Jurkat, Clone E6-1 (cell line): ENCODE data around the gene SMIM21.

Experiments used
- DNase-seq: peaks from one replicate; pipeline ENCODE4 v3.0.0-alpha.2; 2011; ENCODE audit warnings: low read depth, low spot score
- H3K4me3 ChIP-seq: 2 replicates; pipeline ENCODE4 v1.5.1; 2011; ENCODE audit warnings: mild to moderate bottlenecking, low read length, control low read depth, moderate library complexity

SMIM21 gene

DNA sequence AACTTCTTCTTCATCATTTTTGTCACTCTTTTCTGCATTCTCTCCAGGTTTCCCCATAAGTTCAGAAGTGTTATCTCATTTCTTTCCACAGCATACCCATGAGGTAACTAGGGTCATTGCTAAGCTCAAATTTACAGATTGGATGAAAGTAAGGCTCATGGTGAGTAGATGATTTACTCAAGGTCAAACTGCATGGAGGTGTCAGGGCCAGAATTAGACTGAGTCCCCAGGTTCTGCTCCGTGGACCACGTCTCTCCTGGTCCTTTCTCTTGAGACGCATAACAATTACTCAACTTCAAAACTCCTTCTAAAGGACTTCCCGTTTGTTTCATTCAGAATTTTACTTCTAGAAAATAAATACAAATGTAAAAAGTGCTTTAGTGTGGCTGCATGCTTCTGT is 43.4 kb downstream of the SMIM21 start:
- DNase-seq, result no peak
- H3K4me3 ChIP-seq, result no peak overlapping the region

DNA sequence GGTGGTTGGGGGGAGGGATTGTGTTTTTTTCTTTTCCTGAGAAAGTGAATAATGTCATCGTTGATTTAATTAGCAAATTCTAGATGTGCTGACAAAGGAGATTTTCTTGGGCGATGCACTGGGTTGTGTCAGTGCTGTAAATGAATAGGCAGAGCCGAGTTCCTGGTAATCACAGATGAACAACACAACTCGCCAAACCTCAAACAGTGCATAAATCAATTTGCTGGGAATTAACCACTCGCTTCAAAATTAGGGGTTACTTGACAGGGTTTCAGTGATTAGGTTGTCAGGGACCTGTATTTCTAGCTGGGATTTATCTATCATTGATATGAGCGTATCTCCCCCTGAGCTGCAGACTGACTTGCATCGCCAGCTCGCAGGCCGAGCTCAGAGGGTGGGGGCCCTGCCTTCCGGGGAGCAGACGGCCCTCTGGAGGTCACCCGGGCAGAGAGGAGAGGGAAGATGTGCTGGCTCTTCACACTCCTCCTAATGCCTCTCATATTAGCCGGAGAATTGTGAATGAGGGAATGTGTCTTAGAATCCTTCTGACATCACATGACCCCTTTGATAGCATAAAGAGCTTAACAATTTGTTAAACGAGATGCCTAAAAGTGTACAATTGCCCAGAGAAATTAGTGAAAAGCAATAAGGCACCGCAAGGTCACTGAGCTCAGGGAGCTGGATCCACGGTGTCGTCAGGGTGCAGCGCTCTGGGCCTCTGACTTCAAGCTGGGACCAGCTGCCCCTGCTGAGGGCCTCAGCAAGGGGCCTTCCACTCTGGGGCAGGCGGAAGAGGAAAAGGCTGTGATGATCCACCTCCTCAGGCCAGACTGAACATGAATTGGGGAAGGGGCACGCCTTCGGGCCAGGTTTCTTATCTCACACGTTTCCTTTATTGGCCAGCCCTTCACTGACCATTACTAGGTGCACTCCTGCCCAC is 48.9 kb downstream of the SMIM21 start:
- DNase-seq, result no peak
- H3K4me3 ChIP-seq, result no peak overlapping the region

GRCh38 chr18:75377926-75378325 is 49.6 kb downstream of the SMIM21 start:
- no peak overlapping the region for H3K4me3 ChIP-seq
- no peak for DNase-seq

GRCh38 chr18:75377258-75377657 is 50.2 kb downstream of the SMIM21 start:
- no peak overlapping the region for H3K4me3 ChIP-seq
- no peak for DNase-seq

GRCh38 chr18:75376004-75376403 is 51.5 kb downstream of the SMIM21 start:
- H3K4me3 ChIP-seq, result no peak overlapping the region
- DNase-seq, result no peak

DNA sequence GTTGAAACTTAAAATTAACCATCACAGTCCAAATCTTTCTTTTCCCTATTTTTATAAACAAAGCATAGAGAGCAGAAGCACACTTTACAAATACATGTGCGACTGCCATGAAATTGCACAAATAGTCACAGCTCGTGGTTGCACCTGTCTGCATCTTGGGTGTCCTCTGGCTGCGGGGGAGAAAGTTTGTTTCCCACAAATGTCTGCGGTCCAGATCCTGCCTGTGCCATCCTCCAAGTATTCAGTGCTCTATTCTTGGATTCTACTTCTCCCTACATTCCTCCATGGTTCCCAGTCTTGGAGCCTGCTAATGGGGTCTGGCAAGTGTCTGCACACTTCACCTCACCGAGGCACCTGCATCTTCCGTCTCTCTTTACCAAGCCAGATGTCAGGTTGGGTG is 52.2 kb downstream of the SMIM21 start:
- no peak overlapping the region for H3K4me3 ChIP-seq
- no peak for DNase-seq

DNA sequence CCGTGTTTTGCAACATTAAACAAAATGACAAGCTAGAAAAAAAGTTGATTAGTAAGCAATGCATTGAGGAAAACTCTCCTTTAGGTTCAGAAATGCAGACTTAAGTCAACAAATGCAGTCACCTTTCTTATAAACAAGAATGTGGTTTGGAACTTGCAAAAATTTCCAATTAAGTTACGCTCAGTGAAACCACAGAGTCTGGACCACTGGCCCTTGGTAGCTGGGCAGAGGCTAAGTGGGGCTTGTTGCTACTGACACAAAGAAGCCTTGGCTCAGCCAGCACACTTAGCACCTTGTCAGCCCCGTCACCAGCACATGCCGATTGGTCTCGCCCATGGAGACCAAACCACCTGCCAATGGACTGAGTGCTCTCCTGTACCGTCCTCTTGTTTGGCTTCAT is 53.0 kb downstream of the SMIM21 start:
- no peak overlapping the region for H3K4me3 ChIP-seq
- DNase-seq, result no peak

DNA sequence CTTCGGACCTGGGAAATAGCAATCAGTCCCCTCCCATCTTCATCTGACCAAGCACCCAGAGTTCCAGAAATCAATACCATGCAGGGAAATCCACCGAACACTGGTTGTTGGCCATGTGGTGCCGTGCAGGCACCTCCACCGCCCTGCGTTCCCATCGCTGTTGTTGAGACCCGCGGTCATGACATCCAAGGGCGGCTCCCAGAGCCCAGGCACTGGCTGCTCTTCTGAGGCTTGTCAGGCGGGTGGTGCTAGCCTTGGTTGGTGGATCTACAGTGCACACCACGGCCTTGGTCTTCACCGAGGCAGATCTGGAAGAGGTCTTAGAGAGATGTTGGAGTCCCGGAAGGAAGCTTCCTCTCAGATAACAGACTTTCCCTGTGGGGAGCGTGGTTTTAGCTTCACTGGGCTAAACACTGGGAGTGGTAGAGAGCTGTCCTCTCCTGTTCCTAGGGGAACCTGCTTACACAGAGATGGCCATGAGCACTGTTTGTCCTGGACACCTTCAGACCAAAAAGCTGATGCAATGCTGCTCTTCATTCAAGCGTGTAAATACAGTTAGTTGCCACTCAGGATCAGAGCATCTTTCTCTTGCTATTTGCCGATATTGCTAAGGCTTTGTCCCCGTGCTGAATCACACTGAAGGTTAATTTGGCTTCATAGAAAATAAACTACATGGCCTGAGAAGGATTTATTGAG is 58.3 kb downstream of the SMIM21 start:
- no peak for DNase-seq
- H3K4me3 ChIP-seq, result no peak overlapping the region

DNA sequence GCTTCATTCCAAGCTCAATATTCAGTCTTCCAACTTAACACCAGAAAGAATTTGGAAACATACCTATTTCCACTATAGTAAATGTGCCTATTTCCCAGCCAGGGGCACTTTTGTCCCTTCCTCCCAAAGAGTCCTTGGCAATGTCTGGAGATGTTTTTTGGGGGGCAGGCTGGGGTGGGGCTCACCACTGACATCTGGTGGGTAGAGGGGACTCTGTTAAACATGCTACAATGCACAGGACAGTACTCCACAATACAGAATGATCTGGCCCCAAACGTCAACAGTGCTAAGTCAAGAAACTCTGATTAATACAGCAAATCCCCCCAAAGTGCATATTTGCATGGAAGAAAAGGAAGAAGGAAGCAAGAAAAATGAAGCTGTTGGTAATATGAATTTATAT is 61.7 kb downstream of the SMIM21 start:
- no peak overlapping the region for H3K4me3 ChIP-seq
- no peak for DNase-seq

DNA sequence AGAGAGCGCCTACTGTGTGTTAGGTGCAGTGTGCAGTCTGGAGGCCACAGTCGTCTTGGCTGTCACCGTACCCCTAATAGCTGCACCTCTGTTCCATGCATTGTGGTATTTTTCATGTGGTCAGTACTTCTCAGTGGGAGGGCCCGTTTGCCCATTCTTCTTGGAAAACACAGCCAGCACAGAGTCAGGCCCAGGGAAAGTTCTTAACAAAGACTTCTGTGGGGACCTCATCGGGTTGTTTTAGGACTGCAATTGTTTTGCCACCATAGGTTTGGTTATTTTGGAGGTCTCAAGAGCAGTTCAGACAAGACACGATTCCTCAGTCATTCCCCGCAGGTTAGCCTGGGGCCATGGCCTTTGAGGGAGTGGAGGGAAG is 62.3 kb downstream of the SMIM21 start:
- H3K4me3 ChIP-seq, result no peak overlapping the region
- no peak for DNase-seq

DNA sequence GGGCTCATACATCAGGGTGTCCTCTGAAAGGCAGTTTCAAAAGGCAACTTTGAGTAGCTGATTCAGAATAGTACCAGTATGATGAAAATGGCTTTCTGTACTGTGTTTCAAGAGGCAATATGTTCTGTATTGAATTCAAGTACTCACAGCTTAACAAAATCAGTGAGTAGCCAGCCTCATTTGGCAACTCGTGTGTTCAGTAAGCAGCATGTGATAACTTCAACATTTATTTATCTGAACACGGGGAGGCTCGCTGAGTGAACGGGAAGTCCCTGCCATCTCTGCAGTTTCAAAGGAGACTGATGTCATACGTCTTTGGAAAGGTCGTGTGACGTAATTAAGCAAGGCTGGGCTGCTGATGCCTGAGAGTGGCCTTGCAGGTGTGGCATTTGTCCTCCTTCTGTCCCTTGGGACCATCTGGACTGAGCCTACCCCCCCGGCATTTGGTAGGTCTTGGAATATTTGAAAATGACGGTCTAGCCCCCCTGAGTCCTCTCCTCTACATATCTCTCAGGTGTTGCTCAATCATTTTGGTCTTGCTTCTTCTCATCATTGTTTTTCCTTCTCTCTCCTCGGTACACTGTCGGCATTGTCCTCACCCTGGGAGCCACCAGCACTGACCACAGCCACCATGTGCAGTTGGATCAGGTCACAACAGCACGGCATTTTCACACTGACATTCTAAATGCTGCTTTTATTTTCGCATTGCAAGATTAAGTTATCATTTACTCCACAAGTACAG is 62.8 kb downstream of the SMIM21 start:
- no peak for DNase-seq
- H3K4me3 ChIP-seq, result no peak overlapping the region

DNA sequence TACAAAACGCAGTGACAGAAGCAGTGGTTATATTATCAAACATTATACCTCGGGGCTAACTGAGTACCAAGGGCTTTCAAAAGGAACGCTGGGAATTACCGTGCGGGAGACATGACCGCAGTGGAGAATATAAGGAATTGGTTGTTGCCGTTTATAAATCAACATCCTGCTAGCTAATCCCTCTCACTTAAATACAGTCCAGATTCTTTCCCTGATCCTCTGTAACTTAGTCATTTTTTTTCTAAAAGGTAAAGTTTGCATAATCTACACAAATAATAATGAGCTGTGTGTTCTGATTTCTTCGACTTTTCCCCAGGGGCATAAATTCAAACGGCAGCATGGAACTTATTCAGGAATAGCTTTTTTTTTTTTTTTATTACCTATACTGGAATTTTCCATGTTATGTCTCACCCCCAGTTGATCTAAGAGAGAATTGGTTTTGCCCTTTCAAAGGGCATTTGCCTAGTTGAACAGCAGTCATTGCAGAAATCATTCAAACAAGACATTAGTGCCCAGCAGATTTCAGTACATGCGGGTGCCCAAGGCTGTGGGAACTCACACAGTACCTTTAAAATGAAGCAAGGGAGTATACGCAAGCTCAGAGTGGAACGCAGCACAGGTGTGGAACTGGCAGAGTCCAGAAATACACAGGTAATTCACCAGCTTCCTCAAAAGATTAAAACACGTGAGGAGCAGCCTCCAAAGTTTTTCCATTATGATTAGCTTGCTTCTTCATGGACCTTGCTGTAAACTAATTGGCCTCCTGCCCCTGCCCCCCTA is 63.9 kb downstream of the SMIM21 start:
- no peak for DNase-seq
- no peak overlapping the region for H3K4me3 ChIP-seq

DNA sequence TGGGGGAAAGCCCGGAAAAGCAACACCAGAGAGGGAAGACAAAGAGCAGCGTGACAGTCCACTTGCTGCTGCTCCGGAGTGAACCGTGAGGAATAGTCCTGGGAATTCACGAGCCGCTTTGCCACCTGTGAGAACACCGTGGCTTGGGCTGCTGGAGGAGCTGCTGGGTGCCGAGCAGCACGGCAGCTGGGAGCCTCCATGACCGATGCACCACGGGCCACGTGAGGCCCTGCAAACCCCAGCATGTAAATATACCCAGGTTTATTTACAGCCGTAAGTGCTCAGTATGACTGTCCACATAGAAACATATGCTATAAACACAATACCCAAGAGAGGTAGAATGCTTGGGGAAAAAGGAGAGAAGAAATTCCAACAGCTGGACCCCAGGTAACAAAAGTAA is 65.1 kb downstream of the SMIM21 start:
- DNase-seq, result no peak
- H3K4me3 ChIP-seq, result no peak overlapping the region

DNA sequence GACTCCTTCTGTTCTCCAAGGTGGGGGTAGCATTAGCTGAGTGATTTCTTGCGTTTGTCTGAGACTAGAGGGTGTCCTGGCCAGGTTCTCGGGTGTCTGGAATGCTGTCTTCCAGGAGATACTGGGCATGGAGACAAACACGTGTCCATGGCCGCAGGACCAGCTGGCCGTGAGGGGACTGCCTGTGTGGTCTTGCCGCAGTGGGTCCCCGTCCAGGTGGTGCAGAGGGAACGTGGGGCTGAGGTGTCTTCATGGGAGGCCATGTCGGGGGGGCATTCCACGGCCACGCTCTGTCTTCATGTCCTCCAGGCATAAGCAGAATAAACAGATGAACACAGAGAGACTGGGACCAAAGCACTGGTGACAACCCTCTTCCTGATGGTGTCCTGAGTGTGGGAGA is 66.6 kb downstream of the SMIM21 start:
- no peak for DNase-seq
- no peak overlapping the region for H3K4me3 ChIP-seq

GRCh38 chr18:75360215-75360614 is 67.3 kb downstream of the SMIM21 start:
- H3K4me3 ChIP-seq, result no peak overlapping the region
- no peak for DNase-seq
